ENCODE measurements around the gene FNDC8.

DNA sequence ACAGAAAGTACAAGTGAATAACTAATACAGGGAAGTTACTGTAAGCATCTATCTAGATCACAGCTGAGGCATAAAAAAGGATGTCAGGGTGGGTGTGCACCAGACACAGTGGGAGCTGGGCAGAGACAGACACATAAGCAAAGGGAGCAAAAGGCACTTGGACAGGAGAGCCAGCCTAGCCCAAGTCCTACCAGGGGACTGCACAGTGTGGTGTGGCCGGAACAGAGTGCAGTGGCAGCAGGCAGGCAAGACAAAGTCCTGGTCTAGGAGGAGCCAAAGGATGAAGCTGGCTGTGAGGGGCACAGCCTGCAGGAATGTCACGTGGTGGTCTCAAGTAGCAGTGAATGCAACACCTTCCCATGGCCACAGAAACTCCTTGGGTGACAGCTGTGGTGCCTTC lies 23.6 kb upstream of the FNDC8 start:
- TF ChIP-seq, protein P1, sequence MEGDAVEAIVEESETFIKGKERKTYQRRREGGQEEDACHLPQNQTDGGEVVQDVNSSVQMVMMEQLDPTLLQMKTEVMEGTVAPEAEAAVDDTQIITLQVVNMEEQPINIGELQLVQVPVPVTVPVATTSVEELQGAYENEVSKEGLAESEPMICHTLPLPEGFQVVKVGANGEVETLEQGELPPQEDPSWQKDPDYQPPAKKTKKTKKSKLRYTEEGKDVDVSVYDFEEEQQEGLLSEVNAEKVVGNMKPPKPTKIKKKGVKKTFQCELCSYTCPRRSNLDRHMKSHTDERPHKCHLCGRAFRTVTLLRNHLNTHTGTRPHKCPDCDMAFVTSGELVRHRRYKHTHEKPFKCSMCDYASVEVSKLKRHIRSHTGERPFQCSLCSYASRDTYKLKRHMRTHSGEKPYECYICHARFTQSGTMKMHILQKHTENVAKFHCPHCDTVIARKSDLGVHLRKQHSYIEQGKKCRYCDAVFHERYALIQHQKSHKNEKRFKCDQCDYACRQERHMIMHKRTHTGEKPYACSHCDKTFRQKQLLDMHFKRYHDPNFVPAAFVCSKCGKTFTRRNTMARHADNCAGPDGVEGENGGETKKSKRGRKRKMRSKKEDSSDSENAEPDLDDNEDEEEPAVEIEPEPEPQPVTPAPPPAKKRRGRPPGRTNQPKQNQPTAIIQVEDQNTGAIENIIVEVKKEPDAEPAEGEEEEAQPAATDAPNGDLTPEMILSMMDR (IDR thresholded peaks at IDR 0.05): no peak
- no peak for TF ChIP-seq POLR2A (IDR thresholded peaks at IDR 0.05)
